Measurements from ENCODE around the gene TEX38.

TEX38 gene

GRCh38 chr1:46673749-46674182 lies 2.1 kb downstream of the TEX38 start:
- TF ChIP-seq CTCF (conservative IDR thresholded peaks at IDR 0.05; ENCODE audit: low read depth, low read length): no peak
- H2AFZ ChIP-seq (ENCODE audit: low read depth): no peak overlapping the region
- no peak overlapping the region for H3K4me2 ChIP-seq
- H3K9ac ChIP-seq: no peak overlapping the region
- H3K79me2 ChIP-seq (ENCODE audit: insufficient read depth, low read depth): no peaks in the 10 kb centered on the region
- no peaks in the 10 kb centered on the region for H4K20me1 ChIP-seq (ENCODE audit: insufficient read depth)
- peaks cover 27% of the 10 kb centered on the region for H3K4me1 ChIP-seq (ENCODE audit: low read depth, poor library complexity, severe bottlenecking)
- no peak overlapping the region for H3K4me3 ChIP-seq (IDR thresholded peaks at IDR 0.05; ENCODE audit: insufficient read depth, low read depth, low read length)
- no peaks in the 10 kb centered on the region; the same call in 1 of the 2 replicates for H3K36me3 ChIP-seq (ENCODE audit: insufficient read depth)
- H3K27ac ChIP-seq: no peak overlapping the region
- H3K27me3 ChIP-seq (ENCODE audit: insufficient read depth, low read depth): no peaks in the 10 kb centered on the region

GRCh38 chr1:46675549-46676314 lies 4.1 kb downstream of the TEX38 start:
- peak overlapping the region; percentile 41 for H3K4me2 ChIP-seq

GRCh38 chr1:46676531-46676930 lies 4.9 kb downstream of the TEX38 start:
- Histone ChIP-seq H3K36me3 (ENCODE audit: insufficient read depth) (peaks cover 2% of the 10 kb centered on the region; the same call in 1 of the 2 replicates), H3K9ac (no peak overlapping the region), H3K27ac (no peak overlapping the region; the same call in 1 of the 2 replicates), H4K20me1 (ENCODE audit: insufficient read depth) (no peaks in the 10 kb centered on the region), H2AFZ (ENCODE audit: low read depth) (no peak overlapping the region), H3K27me3 (ENCODE audit: insufficient read depth, low read depth) (no peaks in the 10 kb centered on the region), H3K4me1 (ENCODE audit: low read depth, poor library complexity, severe bottlenecking) (peaks cover 27% of the 10 kb centered on the region), H3K4me2 (peak overlapping the region; percentile 41), H3K4me3 (IDR thresholded peaks at IDR 0.05; ENCODE audit: insufficient read depth, low read depth, low read length) (no peak overlapping the region), H3K79me2 (ENCODE audit: insufficient read depth, low read depth) (no peaks in the 10 kb centered on the region)
- no peak for TF ChIP-seq CTCF (conservative IDR thresholded peaks at IDR 0.05; ENCODE audit: low read depth, low read length)

More at GRCh38 chr1:46675549-46676314, 4.1 kb downstream of the TEX38 start:
- no peak for TF ChIP-seq CTCF (conservative IDR thresholded peaks at IDR 0.05; ENCODE audit: low read depth, low read length)
- Histone ChIP-seq H4K20me1 (ENCODE audit: insufficient read depth) (no peaks in the 10 kb centered on the region), H3K27me3 (ENCODE audit: insufficient read depth, low read depth) (no peaks in the 10 kb centered on the region), H3K4me3 (IDR thresholded peaks at IDR 0.05; ENCODE audit: insufficient read depth, low read depth, low read length) (no peak overlapping the region), H3K36me3 (ENCODE audit: insufficient read depth) (peaks cover 2% of the 10 kb centered on the region; the same call in 1 of the 2 replicates), H3K4me1 (ENCODE audit: low read depth, poor library complexity, severe bottlenecking) (peaks cover 27% of the 10 kb centered on the region), H3K79me2 (ENCODE audit: insufficient read depth, low read depth) (no peaks in the 10 kb centered on the region), H3K9ac (no peak overlapping the region), H3K27ac (peak overlapping the region; percentile 21; the same call in 1 of the 2 replicates), H2AFZ (ENCODE audit: low read depth) (no peak overlapping the region)

GRCh38 chr1:46677339-46677738 lies 5.7 kb downstream of the TEX38 start:
- no peak overlapping the region for H2AFZ ChIP-seq (ENCODE audit: low read depth)
- peaks cover 27% of the 10 kb centered on the region for H3K4me1 ChIP-seq (ENCODE audit: low read depth, poor library complexity, severe bottlenecking)
- TF ChIP-seq CTCF (conservative IDR thresholded peaks at IDR 0.05; ENCODE audit: low read depth, low read length): no peak
- no peak overlapping the region for H3K27ac ChIP-seq
- H3K36me3 ChIP-seq (ENCODE audit: insufficient read depth): peaks cover 2% of the 10 kb centered on the region; the same call in 1 of the 2 replicates
- no peaks in the 10 kb centered on the region for H4K20me1 ChIP-seq (ENCODE audit: insufficient read depth)
- no peak overlapping the region for H3K9ac ChIP-seq
- H3K4me2 ChIP-seq: no peak overlapping the region
- no peaks in the 10 kb centered on the region for H3K27me3 ChIP-seq (ENCODE audit: insufficient read depth, low read depth)
- H3K4me3 ChIP-seq (IDR thresholded peaks at IDR 0.05; ENCODE audit: insufficient read depth, low read depth, low read length): no peak overlapping the region
- H3K79me2 ChIP-seq (ENCODE audit: insufficient read depth, low read depth): no peaks in the 10 kb centered on the region
